Stimulated activated naive CD4-positive, alpha-beta T cell (primary cell): ENCODE measurements around the gene FRY.

Experiments
- DNase-seq, 6 experiments: peaks; one replicate each; lab custom pipeline; 2025; lab: John Stamatoyannopoulos, UW

Gene FRY

DNA sequence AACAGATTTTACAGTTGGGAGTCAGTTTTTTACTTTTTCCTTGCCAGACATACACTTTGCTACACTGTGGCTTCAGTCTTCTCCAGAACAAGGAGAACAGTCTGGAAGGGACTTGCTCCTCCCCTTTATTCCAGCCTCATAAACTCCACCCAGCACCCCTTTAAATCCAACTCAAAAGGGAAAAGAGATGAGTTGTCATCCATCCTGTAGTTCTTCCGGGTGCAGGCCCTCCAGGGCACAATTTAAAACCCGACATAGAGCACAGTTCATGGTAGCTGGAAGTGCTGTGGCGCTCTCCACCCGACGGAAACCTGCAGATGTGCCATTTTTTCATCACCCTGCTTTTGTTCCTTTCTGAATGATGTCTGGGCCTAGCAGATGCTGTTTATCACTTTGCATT, 184.7 kb downstream of the FRY start:
- no peak for DNase-seq

DNA sequence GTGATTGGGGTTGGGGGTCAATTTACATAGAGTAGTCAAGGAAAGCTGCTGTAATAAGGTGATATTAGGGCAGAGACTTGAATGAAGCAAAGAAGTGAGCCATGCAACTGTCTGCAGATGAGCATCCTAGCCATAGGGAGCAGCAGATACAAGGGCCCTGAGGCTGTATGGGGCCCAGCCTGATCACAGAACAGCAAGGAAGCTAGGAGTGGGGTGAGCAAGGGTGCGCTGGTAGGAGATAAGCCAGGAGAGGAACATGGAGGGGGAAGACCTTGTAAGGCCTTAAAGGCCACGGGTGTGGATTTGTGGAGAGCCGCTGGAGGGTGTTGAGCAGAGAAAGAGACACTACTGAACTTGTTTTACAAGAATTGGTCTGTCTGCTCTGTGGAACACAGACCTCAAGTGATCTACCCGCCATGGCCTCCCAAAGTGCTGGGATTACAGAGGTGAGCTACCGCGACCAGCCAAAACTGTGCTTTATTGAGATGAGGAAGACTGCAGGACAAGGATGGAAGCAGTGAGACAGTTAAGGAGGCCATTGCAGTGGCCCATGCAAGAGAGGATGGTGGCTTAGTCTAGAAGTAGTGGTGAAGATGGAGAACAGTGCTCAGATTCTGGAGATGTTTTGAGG, 190.6 kb downstream of the FRY start:
- no peak for DNase-seq

DNA sequence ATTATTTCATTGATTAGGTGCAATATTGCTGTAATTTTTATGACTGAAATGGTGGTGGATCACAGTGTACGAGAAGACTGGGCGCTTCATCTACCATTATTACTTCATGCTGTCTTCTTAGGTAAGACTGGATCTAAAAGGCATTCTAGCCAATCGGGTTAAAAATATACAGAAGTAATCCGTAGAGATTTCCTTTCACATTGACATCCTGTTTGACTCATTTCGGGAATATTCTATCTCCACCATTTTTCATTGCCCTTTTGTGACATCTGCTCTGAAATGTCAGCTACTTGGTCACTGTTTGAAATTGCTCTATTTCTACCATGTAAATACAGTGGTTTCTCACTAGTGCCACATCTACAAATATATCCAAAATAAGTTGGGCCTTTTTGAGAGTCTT, 193.3 kb downstream of the FRY start:
- DNase-seq = no peak

DNA sequence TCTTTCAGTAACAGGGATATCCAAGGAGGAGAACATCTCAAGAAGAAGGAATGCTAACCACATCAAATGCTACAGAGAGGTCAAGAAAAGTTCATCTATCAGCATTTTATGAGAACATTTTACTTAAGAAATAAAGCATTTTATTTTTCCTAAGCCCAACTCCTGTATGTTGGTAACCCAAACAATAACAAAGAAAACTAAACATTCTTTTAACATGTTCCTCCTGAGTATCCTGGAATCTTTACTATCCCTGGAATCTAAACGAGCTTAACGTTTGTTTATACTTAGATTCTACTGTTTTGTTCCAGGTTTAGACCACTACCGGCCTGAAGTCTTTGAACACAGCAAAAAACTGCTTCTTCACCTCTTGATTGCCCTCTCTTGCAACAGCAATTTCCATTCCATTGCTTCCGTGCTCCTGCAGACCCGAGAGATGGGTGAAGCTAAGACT, 193.9 kb downstream of the FRY start:
- no peak for DNase-seq

DNA sequence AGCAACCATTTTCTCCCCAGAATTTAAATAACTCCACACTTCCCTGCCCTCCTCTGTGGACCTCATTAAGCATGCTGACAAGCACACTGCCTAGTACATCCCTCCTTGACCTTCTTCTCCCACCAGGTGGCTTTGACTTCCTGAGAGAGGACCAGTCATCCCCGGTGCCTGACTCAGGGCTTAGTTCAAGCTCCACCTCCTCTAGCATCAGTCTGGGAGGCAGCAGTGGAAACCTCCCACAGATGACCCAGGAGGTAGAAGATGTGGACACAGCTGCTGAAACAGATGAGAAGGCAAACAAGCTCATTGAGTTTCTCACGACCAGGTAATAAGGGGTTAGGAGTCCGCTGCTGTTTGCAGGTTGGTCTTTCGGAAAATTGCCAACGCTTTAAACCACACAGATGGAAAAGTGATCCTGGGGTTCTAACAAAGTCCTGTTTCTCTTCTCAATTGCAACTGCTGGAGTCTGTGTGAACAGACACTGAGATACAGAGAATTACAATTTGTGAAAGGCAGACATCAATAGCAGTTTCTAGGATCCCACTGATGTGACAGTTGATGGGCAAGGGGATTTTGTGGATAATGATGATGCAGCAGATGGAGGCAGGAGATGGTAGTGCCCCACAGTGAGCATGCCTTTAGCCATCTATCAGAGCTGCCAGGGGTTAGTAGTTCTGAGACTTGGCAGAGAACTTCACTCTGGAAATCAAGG, 196.9 kb downstream of the FRY start:
- no peak for DNase-seq

DNA sequence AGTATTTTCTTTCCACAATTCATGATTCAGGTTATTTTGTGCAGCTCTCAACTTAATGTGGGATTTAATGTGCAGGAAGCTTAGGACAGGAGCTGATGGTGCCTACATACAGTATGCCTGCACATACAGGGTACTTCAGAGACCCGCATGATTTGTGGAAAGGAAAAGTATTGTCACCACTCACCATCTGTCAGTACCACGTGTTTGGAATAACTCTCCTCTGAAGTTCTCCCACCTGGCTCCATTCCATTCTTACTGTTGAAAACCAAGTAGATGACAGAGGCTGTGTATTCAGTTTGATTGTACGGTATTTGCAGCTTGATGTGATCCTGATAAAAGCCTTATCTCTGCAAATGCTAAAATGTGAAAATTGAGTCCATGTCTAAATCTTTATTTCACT, 197.9 kb downstream of the FRY start:
- DNase-seq = no peak

DNA sequence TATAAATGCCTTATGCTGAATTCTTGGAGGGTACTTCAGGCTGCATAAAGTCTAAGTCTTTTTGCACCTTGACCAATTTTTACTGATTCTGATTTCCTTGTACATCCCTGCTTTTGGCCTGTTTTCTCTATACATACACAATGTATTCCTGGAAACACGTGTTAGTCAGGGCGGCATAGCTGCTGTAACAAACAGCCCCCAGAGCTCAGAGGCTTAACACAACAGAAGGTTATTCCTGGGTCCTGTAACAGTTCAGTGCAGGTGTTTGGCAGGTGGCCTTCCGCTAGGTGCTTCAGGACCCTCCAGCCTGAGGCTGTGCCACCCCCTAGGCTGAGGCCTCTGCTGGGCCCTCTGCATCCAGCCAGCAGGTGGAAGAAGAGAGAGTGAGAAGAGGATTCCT, 200.7 kb downstream of the FRY start:
- DNase-seq = no peak

DNA sequence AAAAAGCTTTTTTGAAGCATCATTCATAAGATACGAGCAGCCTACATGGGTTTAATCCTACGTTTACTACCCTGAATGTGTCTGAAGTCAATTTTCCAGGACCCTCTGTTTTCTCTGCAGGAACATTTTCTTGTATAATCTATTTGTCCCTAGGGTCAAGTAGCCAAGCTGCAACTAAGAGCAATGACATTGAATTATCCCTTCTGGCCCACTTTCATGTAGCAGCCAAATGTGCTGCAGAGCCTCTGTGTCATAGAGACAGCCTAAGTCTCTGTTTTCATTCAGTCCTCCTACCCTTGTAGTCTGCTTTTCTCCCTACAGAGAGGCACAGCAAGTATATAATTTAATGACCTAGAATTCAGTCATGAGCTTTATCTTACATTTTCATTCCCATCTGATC, 201.5 kb downstream of the FRY start:
- DNase-seq = no peak

DNA sequence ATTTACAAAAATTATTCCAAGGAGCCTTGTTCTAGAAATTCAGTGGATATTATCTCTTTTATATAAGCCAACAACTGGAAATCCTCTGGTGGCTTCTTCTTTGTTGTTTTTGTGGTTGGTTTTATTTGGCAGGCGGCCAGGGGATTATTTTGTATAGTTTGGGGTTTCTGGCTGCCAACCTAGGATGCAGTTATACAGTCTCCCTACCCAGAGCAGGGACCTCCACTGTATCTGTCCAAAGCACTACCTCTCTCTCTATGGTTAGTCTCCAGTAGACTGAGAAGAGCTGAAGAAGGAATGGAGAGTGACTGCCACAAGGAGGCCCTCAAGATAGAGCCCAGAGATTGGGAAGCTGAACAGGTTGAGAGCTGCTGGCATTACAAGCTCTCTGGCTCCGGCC, 203.3 kb downstream of the FRY start:
- peak in 1 of 6 experiments; percentile 4 for DNase-seq

DNA sequence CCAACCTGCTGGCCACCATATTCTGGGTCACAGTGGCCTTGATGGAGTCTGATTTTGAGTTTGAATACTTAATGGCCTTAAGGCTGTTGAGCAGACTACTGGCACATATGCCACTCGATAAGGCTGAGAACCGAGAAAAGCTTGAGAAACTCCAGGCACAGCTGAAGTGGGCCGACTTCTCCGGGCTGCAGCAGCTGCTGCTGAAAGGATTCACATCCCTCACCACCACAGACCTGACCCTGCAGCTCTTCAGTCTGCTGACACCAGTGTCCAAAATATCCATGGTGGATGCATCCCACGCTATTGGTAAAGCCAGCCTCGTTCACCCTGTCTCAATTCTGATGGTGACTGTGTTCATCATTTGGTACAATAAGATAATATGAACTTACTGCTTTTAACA, 206.1 kb downstream of the FRY start:
- no peak for DNase-seq

DNA sequence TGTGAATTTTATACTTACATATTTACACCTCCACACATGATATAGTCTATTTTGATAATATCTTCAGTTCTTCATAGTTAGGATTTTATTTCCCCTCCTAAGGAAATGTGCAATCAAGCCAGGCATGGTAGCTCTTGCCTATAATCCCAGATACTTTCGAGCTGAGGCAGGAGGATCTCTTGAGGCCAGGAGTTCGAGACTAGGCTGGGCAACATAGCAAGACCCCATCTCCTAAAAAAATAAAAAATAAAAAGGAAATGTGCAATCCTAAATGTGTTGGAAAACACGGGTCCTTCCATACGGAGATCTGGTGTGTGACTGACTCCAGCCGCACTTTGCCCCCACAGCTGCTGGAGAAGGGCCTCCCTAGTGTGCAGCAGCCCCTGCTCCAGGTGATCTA, 212.1 kb downstream of the FRY start:
- no peak for DNase-seq

DNA sequence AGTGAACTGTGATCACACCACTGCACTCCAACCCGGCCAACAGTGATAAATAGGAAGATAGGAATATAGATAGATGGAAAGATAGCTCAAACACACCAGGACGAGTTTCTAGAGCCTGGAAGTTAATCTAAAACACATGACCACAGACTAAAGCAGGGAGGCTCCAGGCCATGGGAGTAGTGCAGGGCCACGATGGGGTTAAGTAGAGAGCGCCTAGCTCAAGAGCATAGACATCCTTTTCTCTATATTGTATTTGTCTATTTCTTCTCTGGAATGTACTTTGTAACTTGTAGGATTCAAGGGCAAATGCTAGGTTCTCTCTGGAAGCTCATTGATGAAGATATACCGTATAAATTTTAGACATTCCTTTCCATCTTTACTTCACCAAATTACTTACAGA, 214.0 kb downstream of the FRY start:
- no peak for DNase-seq

DNA sequence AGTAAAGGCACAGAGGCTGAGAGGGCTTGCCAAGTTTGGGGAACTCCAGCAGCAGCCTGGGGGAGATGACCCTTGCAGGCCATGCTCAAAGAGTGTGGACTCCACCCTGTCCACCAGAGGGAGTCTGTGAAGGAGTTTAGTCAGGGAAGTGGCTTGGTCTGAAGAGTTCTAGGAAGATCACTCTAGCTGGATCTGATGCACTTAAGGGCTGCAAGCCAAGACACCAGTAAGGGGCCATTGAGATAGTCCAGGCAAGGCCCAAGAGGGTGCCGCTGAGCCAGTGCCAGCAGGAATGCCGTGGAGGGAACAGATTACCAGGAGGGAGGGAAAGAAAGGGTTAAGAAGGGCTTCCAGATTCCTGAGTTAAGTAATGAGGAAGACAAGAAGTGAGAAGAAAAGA, 214.9 kb downstream of the FRY start:
- DNase-seq = peak in 2 of 6 experiments; percentile 2 to 14

DNA sequence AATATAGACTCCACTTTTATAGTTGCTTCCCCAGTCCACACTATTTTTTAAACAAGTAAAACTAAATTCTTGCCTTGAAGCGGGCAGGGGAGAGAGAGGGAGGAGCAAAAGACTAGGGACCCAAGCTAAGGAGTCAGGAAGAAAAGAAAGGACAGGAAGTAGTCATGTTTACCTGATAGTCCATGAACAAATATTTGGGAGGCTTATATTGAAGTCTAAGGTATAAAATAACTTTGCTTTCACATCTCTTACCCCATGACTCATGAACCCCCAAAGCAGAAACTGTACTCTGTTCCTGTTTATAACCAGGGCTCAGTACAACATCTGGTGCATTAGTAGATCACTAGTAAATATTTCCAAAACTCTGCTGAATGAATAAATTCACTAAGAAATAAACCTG, 216.3 kb downstream of the FRY start:
- no peak for DNase-seq

DNA sequence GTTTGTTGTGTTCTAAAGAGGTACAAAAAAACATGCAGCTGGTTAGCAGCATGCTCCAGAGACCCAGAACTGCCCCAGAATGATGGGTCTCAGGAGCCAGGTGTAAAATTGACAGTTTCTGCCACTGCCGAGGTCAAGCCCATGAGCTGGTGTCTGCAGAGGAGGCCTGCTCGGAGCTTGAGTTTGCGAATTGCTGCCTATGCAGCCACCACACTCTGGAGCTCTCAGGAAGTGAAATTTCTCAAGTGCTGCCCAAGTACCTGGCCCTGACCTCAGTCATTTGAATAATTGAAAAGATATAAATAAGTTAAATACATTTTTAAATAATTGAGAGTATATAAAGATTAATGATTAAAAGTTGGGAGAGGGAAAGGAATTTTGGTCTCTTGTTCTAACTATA, 217.2 kb downstream of the FRY start:
- DNase-seq = no peak

DNA sequence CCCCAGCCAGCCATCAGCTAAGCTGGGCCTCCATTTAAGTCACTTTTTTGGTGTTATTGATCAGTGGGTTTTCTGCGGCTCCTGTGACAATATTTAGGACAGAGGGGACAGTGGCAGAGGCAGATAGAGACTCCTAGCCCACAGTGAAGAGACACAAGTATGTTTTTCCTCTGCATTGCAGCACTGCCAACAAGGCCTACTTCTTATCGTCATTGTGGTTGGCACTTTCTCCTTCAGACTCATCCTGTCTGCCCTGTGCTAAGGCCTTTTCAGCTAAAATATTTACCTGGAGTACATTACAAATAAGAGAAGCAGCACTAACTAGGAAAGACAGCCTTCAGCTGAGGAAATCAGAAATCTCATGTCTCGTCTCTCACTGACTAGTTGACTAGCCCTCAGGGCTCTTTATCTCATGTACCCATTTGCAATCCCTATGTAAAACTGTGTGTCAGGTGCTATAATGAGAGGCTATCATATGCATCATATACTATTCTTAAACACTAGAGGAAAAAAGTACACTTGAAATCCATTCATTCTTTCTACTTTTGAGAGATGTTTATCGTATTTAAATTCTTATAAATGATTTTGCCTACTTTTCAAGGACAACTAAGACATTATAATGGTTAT, 221.4 kb downstream of the FRY start:
- DNase-seq = no peak

DNA sequence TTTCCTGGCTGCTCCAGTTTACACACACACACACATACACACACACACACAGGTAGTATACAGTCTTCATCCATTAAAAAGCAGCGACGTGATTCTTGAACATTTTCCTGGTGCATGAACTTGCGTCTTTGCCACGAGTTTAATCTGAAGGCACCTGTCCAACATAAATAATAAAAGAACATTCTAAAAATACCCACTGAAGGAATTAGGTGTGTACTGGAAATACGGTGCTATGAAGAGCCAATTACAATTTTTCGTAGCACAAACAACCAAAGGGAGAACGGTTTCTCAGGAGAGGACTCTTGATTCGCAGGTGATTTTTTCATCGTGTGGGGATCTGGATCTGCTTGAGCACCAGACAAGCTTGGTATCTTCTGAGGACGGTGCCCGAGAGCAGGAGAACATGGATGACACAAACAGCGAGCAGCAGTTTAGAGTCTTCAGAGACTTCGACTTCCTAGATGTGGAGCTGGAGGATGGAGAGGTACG, 222.4 kb downstream of the FRY start:
- DNase-seq = no peak

DNA sequence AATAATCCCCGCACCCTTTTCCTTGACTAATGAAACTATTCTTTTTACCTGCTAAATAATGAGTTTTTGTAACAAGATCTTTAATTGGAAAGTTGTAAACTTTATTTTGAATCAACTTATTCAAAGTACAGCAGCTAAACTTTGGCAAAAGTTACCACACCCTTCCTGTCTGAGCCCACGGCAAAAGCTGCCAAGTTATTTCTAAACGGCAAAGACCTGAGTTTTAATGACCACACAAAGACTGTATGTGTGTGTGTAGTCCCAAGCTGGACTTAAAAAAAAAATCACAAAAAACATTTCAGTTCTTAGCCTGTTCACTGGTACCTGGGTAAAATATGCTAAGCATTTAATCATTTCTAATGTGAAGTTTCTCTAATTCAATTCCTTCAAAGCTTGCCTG, 222.8 kb downstream of the FRY start:
- DNase-seq = no peak

DNA sequence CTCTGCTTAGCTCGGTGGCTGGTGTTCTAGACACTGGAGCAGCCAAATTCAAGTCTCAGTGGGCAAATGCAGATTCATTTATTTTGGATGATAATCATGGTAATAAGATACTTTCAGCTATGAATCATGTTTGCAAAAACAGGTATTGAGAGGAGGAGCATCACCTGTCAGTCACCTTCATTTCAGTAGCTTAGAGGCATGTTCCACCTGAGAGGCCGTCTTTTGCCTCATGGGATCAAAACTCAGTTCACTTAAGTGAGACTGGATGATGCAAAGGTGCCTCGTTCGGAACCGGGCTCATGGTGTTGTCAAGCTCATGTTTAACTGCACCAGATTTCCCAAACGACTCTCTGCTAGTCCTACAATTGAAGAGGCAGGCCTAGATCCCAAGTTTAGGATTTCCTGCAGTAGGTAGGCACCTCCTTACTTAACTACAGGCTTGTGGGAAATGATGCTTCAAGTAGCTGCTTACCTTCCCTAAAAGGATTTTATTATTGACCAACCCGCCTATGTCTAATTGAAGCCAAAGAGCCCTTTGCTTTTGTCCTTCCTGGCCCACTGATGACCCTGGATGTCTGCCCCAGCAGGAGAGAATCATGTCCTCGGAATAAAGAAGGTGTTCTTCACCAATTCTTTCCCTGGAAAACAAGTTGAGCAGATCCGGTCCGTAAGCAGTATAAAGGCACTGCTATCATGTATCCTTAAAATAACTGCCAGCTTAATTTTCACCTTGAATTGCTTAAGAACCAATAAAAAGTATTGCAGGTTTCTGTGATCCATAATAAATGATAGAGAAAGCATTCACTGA, 223.5 kb downstream of the FRY start:
- DNase-seq = no peak

DNA sequence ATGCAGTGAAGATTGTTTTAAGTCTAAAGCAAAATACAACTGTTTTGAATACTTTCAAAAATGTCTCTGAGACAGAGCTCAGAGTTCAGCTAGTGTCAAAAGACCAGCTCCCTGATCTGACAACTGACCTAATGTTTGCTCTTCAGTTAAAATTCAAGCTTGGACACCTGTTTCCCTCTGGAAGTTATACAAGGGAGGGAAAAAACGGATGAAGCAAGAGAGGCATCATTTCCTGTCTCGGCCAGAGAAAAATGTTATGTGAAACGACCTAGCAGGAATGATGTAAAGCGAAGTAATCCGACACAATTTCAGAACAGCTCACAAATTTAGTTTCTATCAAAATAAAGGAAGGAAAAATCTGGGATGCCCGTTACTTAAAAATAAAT, 224.1 kb downstream of the FRY start:
- DNase-seq = no peak

DNA sequence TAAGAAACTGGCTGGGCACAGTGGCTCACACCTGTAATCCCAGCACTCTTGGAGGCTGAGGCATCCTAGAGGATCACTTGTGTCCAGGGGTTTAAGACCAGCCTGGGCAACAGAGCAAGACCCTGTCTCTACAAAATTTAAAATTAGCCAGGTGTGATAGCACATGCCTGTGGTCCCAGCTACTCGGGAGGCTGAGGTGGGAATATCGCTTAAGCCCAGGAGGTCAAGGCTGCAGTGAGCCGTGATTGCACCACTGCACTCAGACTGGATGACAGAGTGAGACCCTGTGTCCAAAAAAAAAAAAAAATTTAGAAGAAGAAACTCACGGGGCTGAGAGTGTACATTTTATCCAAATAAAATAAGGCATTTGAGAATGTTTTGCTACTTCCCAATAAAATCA, 224.7 kb downstream of the FRY start:
- no peak for DNase-seq

DNA sequence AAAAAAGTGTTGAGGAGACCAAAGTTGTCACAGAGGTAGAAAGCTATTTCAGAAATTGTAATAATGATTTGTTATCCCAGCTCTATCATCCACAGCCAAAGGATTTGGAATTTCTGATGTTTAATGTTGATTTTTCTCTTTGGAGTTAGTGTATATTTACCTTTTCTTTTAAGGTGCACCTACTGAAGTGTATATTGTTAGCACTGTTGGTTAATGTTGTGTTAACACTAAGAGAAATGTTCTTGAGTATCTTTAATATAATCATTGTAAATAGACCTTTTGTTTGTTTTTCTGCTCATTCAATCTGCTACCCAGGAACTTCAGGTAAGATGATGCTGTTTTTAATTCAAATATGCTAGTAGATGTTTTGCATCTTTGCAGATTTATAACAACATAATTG, 226.1 kb downstream of the FRY start:
- no peak for DNase-seq

DNA sequence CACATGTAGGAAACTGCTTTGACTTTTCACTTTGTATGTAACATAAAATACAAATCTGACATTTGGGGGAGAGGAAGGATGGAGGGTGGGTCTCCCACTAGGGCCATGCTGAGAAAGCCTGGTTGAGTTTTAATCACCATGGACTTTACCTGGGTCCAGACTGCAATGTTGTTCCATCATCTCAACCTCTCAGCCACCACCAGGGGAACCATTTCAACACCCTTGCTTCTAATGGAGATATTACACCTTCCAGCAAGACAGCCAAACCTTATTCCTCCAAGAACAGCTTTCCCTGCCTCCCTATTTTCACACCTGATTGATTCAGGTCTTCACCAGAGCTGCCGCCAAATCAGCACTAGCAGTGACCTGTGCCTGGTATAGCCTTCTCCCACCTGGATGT, 227.5 kb downstream of the FRY start:
- no peak for DNase-seq
